GM12878 (cell line): ENCODE data around the gene TBXAS1. TPM values are rescaled to one million over a fixed set of nuclear protein-coding genes. Genes with fewer than 3 reads are reported as not detected.

Experiments
- ATAC-seq: fragments of 200-7000 bp; cut with Tn5 transposase; 3 replicates; pipeline ENCODE4 v1.9.1; 2020; ENCODE audit warnings: mild to moderate bottlenecking, moderate library complexity
- BruUV-seq: library from RNA; stranded (reverse); fragments of 400-500 nt; replicated peaks from 2 replicates; lab custom pipeline; 2021; lab: Mats Ljungman, UMichigan
- CTCF ChIA-PET: fragments of 300-600 bp; sonication (Branson Sonifier 250); formaldehyde crosslinking; extraction: SDS; loops from one replicate; lab custom pipeline; 2021; ENCODE audit warnings: inconsistent platforms; lab: Yijun Ruan, JAX
- POLR2A ChIA-PET: fragments of 350-600 bp; formaldehyde crosslinking; extraction: SDS; loops from one replicate; lab custom pipeline; 2021; ENCODE audit warnings: inconsistent platforms; lab: Charles Lee
- RAD21 ChIA-PET: fragments of 300-600 bp; sonication (Branson Sonifier 250); formaldehyde crosslinking; loops from one replicate; lab custom pipeline; 2023; ENCODE audit warnings: antibody characterized with exemption; ENCODE audit not compliant: unreplicated experiment; lab: Charles Lee
- SMC1A ChIA-PET: fragments of 300-600 bp; sonication (Branson Sonifier 250); formaldehyde crosslinking; loops from one replicate; lab custom pipeline; 2023; ENCODE audit not compliant: unreplicated experiment, uncharacterized antibody; lab: Charles Lee
- DNase-seq: peaks from one replicate; pipeline ENCODE4 v3.0.0-alpha.2; 2011; ENCODE audit warnings: low read depth, low spot score
- FAIRE-seq: peaks from 3 replicates; lab custom pipeline; 2011; peaks lifted over from hg19 to GRCh38; lab: Jason Lieb, UNC
- H2AFZ ChIP-seq: 2 replicates; pipeline ENCODE4 v1.6.0; 2011; ENCODE audit warnings: low read depth, low read length, control low read depth; ENCODE audit not compliant: control insufficient read depth
- H3K27ac ChIP-seq: 2 replicates; pipeline ENCODE4 v1.5.1; 2011; ENCODE audit warnings: control low read depth; ENCODE audit not compliant: control insufficient read depth, insufficient read depth
- H3K27me3 ChIP-seq, 2 experiments: replicated peaks in 1 of 2; 2 replicates each; pipeline versions ENCODE4 v1.6.0 to v1.6.1; 2011; ENCODE audit warnings: low read length in 1 of 2; ENCODE audit not compliant: control insufficient read depth in 2 of 2, insufficient read depth in 2 of 2
- H3K36me3 ChIP-seq, 2 experiments: 2 replicates each; pipeline ENCODE4 v1.5.1; 2011; ENCODE audit warnings: low read length in 1 of 2; ENCODE audit not compliant: control insufficient read depth in 2 of 2, insufficient read depth in 2 of 2
- H3K4me1 ChIP-seq: 2 replicates; pipeline ENCODE4 v1.6.1; 2011; ENCODE audit warnings: mild to moderate bottlenecking, low read length, moderate library complexity, mixed read lengths; ENCODE audit not compliant: control insufficient read depth, insufficient read depth
- H3K4me2 ChIP-seq: 2 replicates; pipeline ENCODE4 v1.6.0; 2011; ENCODE audit warnings: control low read depth; ENCODE audit not compliant: control insufficient read depth, insufficient read depth
- H3K4me3 ChIP-seq: fragments of 200-600 bp; sonication (generic); 2 replicates; pipeline ENCODE4 v1.5.1; 2016
- H3K79me2 ChIP-seq: 2 replicates; pipeline ENCODE4 v1.6.0; 2011; ENCODE audit warnings: low read length; ENCODE audit not compliant: control insufficient read depth, insufficient read depth
- H3K9ac ChIP-seq: 2 replicates; pipeline ENCODE4 v1.8.0; 2011; ENCODE audit warnings: low read length, control low read depth, mixed read lengths; ENCODE audit not compliant: control insufficient read depth, insufficient read depth
- H3K9me3 ChIP-seq: replicated peaks from 3 replicates; pipeline ENCODE4 v1.5.1; 2011; ENCODE audit warnings: mild to moderate bottlenecking, low read length; ENCODE audit not compliant: control insufficient read depth, insufficient read depth
- H4K20me1 ChIP-seq: 2 replicates; pipeline ENCODE4 v1.6.0; 2011; ENCODE audit not compliant: control insufficient read depth, insufficient read depth
- CREB1 ChIP-seq: IDR thresholded peaks from 2 replicates; pipeline ENCODE4 v1.6.1; 2012; ENCODE audit warnings: low read depth, mild to moderate bottlenecking, inconsistent platforms
- CREM ChIP-seq: IDR thresholded peaks from 2 replicates; pipeline ENCODE4 v1.6.1; 2014; ENCODE audit warnings: antibody characterized with exemption, low read depth
- ELK1 ChIP-seq: IDR thresholded peaks from 2 replicates; pipeline ENCODE4 v1.6.1; 2012; ENCODE audit warnings: low read depth, low read length, improper control_type of control experiment
- ESRRA ChIP-seq: IDR thresholded peaks from 2 replicates; pipeline ENCODE4 v1.6.1; 2012; ENCODE audit warnings: mild to moderate bottlenecking, low read length, improper control_type of control experiment
- EZH2 ChIP-seq: IDR thresholded peaks from 2 replicates; pipeline ENCODE4 v1.6.1; 2012; ENCODE audit warnings: low read depth, mild to moderate bottlenecking, control low read depth, inconsistent platforms, low read length, borderline replicate concordance; ENCODE audit not compliant: control insufficient read depth
- GABPA ChIP-seq: IDR thresholded peaks from 2 replicates; pipeline ENCODE4 v1.6.1; 2014; ENCODE audit warnings: antibody characterized with exemption, low read depth, mild to moderate bottlenecking, inconsistent platforms
- KDM1A ChIP-seq: fragments of 200-600 bp; sonication (generic); IDR thresholded peaks from 2 replicates; pipeline ENCODE4 v1.6.1; 2016; ENCODE audit warnings: borderline replicate concordance
- RBBP5 ChIP-seq: fragments of 200-600 bp; sonication (generic); conservative IDR thresholded peaks from 2 replicates; pipeline ENCODE4 v1.6.1; 2016
- SIX5 ChIP-seq: IDR thresholded peaks from 2 replicates; pipeline ENCODE4 v1.6.1; 2011; ENCODE audit warnings: mild to moderate bottlenecking, low read depth, low read length, moderate library complexity; ENCODE audit not compliant: severe bottlenecking
- SUZ12 ChIP-seq: fragments of 200-600 bp; sonication (generic); IDR thresholded peaks from one replicate; pipeline ENCODE4 v1.6.1; 2018; ENCODE audit warnings: antibody characterized with exemption, mild to moderate bottlenecking; ENCODE audit not compliant: unreplicated experiment
- ZBTB11 ChIP-seq: fragments of 450-650 bp; formaldehyde crosslinking; IDR thresholded peaks from 2 replicates; pipeline ENCODE4 v1.5.0; 2022; ENCODE audit warnings: mild to moderate bottlenecking, missing genetic modification characterization
- ZNF217 ChIP-seq: fragments of 450-650 bp; IDR thresholded peaks from 2 replicates; pipeline ENCODE4 v1.6.1; 2017; ENCODE audit warnings: antibody characterized with exemption, mild to moderate bottlenecking
- ZNF274 ChIP-seq: IDR thresholded peaks from one replicate; pipeline ENCODE4 v1.8.0; 2011; ENCODE audit not compliant: insufficient read length, insufficient read depth
- ZNF687 ChIP-seq: fragments of 450-650 bp; IDR thresholded peaks from 2 replicates; pipeline ENCODE4 v1.6.1; 2017; ENCODE audit warnings: mild to moderate bottlenecking, moderate library complexity
- ZZZ3 ChIP-seq: IDR thresholded peaks from 2 replicates; pipeline ENCODE4 v1.6.1; 2011; ENCODE audit warnings: low read depth; ENCODE audit not compliant: control insufficient read depth, insufficient read length
- in situ Hi-C: fragments of 300-500 bp; cut with MboI; formaldehyde crosslinking; loops from 9 replicates; pipeline ENCODE4 v1.14.3; 2018; ENCODE audit warnings: mixed read lengths
- intact Hi-C: fragments of 100-400 bp; cut with micrococcal nuclease; formaldehyde crosslinking; loops from one replicate; pipeline ENCODE4 v1.14.2; 2022; ENCODE audit not compliant: unreplicated experiment
- polyA plus RNA-seq, 11 experiments: library from polyadenylated mRNA; depleted of rRNA in 4 of 11; unstranded in 6 of 11; stranded (reverse) in 5 of 11; fragments of >200 nt; fragmentation: Nextera tagmentation in 4 of 11; fragmentation: Illumina TruSeq in 1 of 11; extraction: Ambion mirVana in 4 of 11; extraction: Trizol in 1 of 11; gene quantifications; 1 replicate in 1 of 11; 2 replicates in 10 of 11; pipeline versions ENCODE4 v1.2.1 to v1.2.3, GENCODE V29; 2011 to 2016; ENCODE audit warnings: inconsistent platforms in 2 of 11, missing spikeins in 2 of 11, low read depth in 1 of 11
- total RNA-seq, 4 experiments: library from RNA; depleted of rRNA in 3 of 4; stranded (reverse); fragments of >200 nt in 3 of 4; fragmentation: Illumina TruSeq in 1 of 4; extraction: Trizol in 1 of 4; gene quantifications; 2 replicates each; pipeline versions ENCODE4 v1.2.1 to v1.2.3, GENCODE V29; 2013 to 2021
- TF ChIP-seq, protein P1 (sequence below): fragments of 450-650 bp; IDR thresholded peaks from 2 replicates; pipeline ENCODE4 v1.6.1; 2017; ENCODE audit warnings: borderline replicate concordance

The TBXAS1 gene
- total and polyA plus RNA-seq, 10 of the 15 experiments (the other 5 are each of a cell fraction or from before 2014, with no cell fraction given), result 1.5 to 32.7 (median 16.3) TPM

DNA sequence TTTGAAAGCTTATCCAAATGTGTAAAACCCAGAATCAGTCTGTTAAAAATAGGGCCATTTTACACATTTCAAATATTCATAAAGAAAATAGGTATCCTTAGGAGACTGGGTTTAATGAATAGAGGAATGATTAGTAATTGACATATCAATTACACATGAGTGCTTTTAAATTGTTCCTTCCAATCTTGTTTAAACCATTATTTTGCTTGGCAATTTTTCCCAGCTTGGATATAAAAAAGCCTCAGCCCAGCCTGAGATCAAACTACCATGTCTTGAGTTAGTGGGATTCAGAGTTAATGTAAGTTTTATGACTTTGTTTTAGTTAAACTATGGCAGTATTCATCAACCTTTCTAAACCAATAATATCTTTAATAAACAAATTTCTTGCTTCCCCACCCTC, 205.4 kb downstream of the TBXAS1 start:
- no peak overlapping the region for H2AFZ ChIP-seq
- FAIRE-seq (no peak), ATAC-seq (no peak), DNase-seq (no peak)
- no peaks in the 10 kb centered on the region for H3K9me3 ChIP-seq
- H4K20me1 ChIP-seq, result peaks cover 3% of the 10 kb centered on the region; the same call in 1 of the 2 replicates
- no peak overlapping the region for H3K27ac ChIP-seq
- intact Hi-C loops (no loop called here), in situ Hi-C loops (no loop called here)
- H3K4me1 ChIP-seq, result peaks cover 4% of the 10 kb centered on the region
- ChIA-PET SMC1A (interaction anchor here (1.1 kb wide), 1 partner anchor 23 kb away, joined by 5 read pairs; no protein-coding TSS in a partner anchor), RAD21 (no interaction called here), CTCF (interaction anchor here (1.3 kb wide), 1 partner anchor 388 kb away, joined by 4 read pairs; no protein-coding TSS in a partner anchor), POLR2A (no interaction called here)
- H3K4me3 ChIP-seq, result no peak overlapping the region
- no peak overlapping the region for H3K4me2 ChIP-seq
- BruUV-seq, result no TSS peak
- H3K9ac ChIP-seq, result no peak overlapping the region
- no peaks in the 10 kb centered on the region for H3K79me2 ChIP-seq
- no peaks in the 10 kb centered on the region for H3K27me3 ChIP-seq
- H3K36me3 ChIP-seq, result peaks cover 3 to 8% of the 10 kb centered on the region in 2 experiments; a peak in 3 of 4 replicates
- TF ChIP-seq SIX5 (no peak), ELK1 (no peak), RBBP5 (no peak), ZZZ3 (no peak), ESRRA (no peak), EZH2 (no peak), SUZ12 (no peak), ZBTB11 (CRISPR knock-in tag) (no peak), CREM (no peak), GABPA (no peak), ZNF687 (no peak), ZNF274 (no peak), CREB1 (no peak), ZNF217 (no peak), KDM1A (no peak)
- TF ChIP-seq, protein P1, sequence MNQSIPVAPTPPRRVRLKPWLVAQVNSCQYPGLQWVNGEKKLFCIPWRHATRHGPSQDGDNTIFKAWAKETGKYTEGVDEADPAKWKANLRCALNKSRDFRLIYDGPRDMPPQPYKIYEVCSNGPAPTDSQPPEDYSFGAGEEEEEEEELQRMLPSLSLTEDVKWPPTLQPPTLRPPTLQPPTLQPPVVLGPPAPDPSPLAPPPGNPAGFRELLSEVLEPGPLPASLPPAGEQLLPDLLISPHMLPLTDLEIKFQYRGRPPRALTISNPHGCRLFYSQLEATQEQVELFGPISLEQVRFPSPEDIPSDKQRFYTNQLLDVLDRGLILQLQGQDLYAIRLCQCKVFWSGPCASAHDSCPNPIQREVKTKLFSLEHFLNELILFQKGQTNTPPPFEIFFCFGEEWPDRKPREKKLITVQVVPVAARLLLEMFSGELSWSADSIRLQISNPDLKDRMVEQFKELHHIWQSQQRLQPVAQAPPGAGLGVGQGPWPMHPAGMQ, result no peak
